Measurements from ENCODE around the gene CAB39L. TPM values are rescaled to one million over a fixed set of nuclear protein-coding genes. Genes with fewer than 3 reads are reported as not detected.
"Not testable (repeated sequence)": the region's sequence is repeated elsewhere in the genome, so short reads cannot be mapped to it uniquely, and the experiment has no call there.

Gene CAB39L
- total RNA-seq, 1 experiment from 2014 or later: 3.2 TPM

DNA sequence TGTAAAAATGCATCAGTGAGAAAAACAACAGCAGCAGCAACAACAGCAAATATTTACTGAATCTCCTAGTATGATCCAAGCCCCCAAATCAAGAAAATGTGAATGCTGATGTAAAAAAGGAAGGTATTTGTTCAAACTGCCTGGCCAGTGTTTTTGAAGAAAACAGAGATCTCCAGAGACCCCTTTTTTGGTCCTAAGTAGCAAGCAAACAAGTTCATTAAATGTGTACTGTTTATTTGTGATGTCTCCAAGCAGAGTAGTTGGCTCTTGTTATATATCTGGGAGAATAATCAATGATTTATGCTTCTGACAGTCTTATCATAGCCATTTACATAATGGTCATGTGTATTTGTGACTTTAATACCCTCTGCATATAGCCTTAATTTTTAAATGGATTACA is 145.4 kb downstream of the CAB39L start:
- TF ChIP-seq, protein P1, sequence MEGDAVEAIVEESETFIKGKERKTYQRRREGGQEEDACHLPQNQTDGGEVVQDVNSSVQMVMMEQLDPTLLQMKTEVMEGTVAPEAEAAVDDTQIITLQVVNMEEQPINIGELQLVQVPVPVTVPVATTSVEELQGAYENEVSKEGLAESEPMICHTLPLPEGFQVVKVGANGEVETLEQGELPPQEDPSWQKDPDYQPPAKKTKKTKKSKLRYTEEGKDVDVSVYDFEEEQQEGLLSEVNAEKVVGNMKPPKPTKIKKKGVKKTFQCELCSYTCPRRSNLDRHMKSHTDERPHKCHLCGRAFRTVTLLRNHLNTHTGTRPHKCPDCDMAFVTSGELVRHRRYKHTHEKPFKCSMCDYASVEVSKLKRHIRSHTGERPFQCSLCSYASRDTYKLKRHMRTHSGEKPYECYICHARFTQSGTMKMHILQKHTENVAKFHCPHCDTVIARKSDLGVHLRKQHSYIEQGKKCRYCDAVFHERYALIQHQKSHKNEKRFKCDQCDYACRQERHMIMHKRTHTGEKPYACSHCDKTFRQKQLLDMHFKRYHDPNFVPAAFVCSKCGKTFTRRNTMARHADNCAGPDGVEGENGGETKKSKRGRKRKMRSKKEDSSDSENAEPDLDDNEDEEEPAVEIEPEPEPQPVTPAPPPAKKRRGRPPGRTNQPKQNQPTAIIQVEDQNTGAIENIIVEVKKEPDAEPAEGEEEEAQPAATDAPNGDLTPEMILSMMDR (IDR thresholded peaks at IDR 0.05; ENCODE audit: unreplicated experiment): no peak
- Mint-ChIP-seq H3K9me3 (ENCODE audit: low read depth, unreplicated experiment) (no peaks in the 10 kb centered on the region), H3K4me1 (ENCODE audit: low read depth, unreplicated experiment) (peaks cover 41% of the 10 kb centered on the region), H3K36me3 (ENCODE audit: insufficient read depth, unreplicated experiment) (no peaks in the 10 kb centered on the region), H3K4me3 (ENCODE audit: low read depth, unreplicated experiment) (no peak overlapping the region), H3K27ac (ENCODE audit: unreplicated experiment) (no peak overlapping the region), H3K27me3 (ENCODE audit: unreplicated experiment) (no peaks in the 10 kb centered on the region)
- CTCF ChIA-PET: interaction anchor here (0.5 kb wide), 1 partner anchor 84 kb away, joined by 3 read pairs; no protein-coding TSS in a partner anchor
- BruUV-seq (replicated peaks): no TSS peak
- intact Hi-C loops (cut with micrococcal nuclease; ENCODE audit: unreplicated experiment): no loop called here
- no peak for DNase-seq

GRCh38 chr13:49297338-49297737 is 146.5 kb downstream of the CAB39L start:
- TF ChIP-seq, protein P1 (IDR thresholded peaks at IDR 0.05; ENCODE audit: unreplicated experiment): no peak

GRCh38 chr13:49296659-49297058 is 147.2 kb downstream of the CAB39L start:
- CTCF ChIA-PET: no interaction called here
- H3K27me3 Mint-ChIP-seq (ENCODE audit: unreplicated experiment): no peaks in the 10 kb centered on the region
- no peak overlapping the region for H3K27ac Mint-ChIP-seq (ENCODE audit: unreplicated experiment)
- no TSS peak for BruUV-seq (replicated peaks)
- DNase-seq: no peak
- H3K36me3 Mint-ChIP-seq (ENCODE audit: insufficient read depth, unreplicated experiment): no peaks in the 10 kb centered on the region
- H3K4me3 Mint-ChIP-seq (ENCODE audit: low read depth, unreplicated experiment): no peak overlapping the region
- H3K9me3 Mint-ChIP-seq (ENCODE audit: low read depth, unreplicated experiment): no peaks in the 10 kb centered on the region
- TF ChIP-seq, protein P1 (IDR thresholded peaks at IDR 0.05; ENCODE audit: unreplicated experiment): no peak
- H3K4me1 Mint-ChIP-seq (ENCODE audit: low read depth, unreplicated experiment): peaks cover 28% of the 10 kb centered on the region
- intact Hi-C loops (cut with micrococcal nuclease; ENCODE audit: unreplicated experiment): no loop called here

More at GRCh38 chr13:49297338-49297737, 146.5 kb downstream of the CAB39L start:
- no peak overlapping the region for H3K27ac Mint-ChIP-seq (ENCODE audit: unreplicated experiment)
- intact Hi-C loops (cut with micrococcal nuclease; ENCODE audit: unreplicated experiment): no loop called here
- no peak overlapping the region for H3K4me3 Mint-ChIP-seq (ENCODE audit: low read depth, unreplicated experiment)
- H3K36me3 Mint-ChIP-seq (ENCODE audit: insufficient read depth, unreplicated experiment): no peaks in the 10 kb centered on the region
- no peak for DNase-seq
- BruUV-seq (replicated peaks): no TSS peak
- no peaks in the 10 kb centered on the region for H3K9me3 Mint-ChIP-seq (ENCODE audit: low read depth, unreplicated experiment)
- CTCF ChIA-PET: no interaction called here
- H3K27me3 Mint-ChIP-seq (ENCODE audit: unreplicated experiment): no peaks in the 10 kb centered on the region
- H3K4me1 Mint-ChIP-seq (ENCODE audit: low read depth, unreplicated experiment): peaks cover 30% of the 10 kb centered on the region

- Mint-ChIP-seq H3K27ac (ENCODE audit: unreplicated experiment) (no peak overlapping the region), H3K4me3 (ENCODE audit: low read depth, unreplicated experiment) (no peak overlapping the region), H3K9me3 (ENCODE audit: low read depth, unreplicated experiment) (no peaks in the 10 kb centered on the region), H3K36me3 (ENCODE audit: insufficient read depth, unreplicated experiment) (no peaks in the 10 kb centered on the region), H3K4me1 (ENCODE audit: low read depth, unreplicated experiment) (peaks cover 14% of the 10 kb centered on the region), H3K27me3 (ENCODE audit: unreplicated experiment) (no peaks in the 10 kb centered on the region)
- DNase-seq: no peak
- CTCF ChIA-PET: no interaction called here
- TF ChIP-seq, protein P1 (IDR thresholded peaks at IDR 0.05; ENCODE audit: unreplicated experiment): no peak
- BruUV-seq (replicated peaks): no TSS peak
- intact Hi-C loops (cut with micrococcal nuclease; ENCODE audit: unreplicated experiment): no loop called here
Observed at GRCh38 chr13:49295244-49295643, 148.6 kb downstream of the CAB39L start.

GRCh38 chr13:49294723-49295122 is 149.1 kb downstream of the CAB39L start:
- H3K4me1 Mint-ChIP-seq (ENCODE audit: low read depth, unreplicated experiment): peaks cover 11% of the 10 kb centered on the region
- CTCF ChIA-PET: interaction anchor here (0.6 kb wide), 1 partner anchor 264 kb away, joined by 3 read pairs; no protein-coding TSS in a partner anchor
- BruUV-seq (replicated peaks); DNase-seq; H3K9me3 Mint-ChIP-seq (ENCODE audit: low read depth, unreplicated experiment); H3K27me3 Mint-ChIP-seq (ENCODE audit: unreplicated experiment); H3K27ac Mint-ChIP-seq (ENCODE audit: unreplicated experiment); H3K36me3 Mint-ChIP-seq (ENCODE audit: insufficient read depth, unreplicated experiment); H3K4me3 Mint-ChIP-seq (ENCODE audit: low read depth, unreplicated experiment); intact Hi-C loops (cut with micrococcal nuclease; ENCODE audit: unreplicated experiment): not testable (repeated sequence)
